ENCODE measurements around the gene LYRM2. TPM values are rescaled to one million over a fixed set of nuclear protein-coding genes. Genes with fewer than 3 reads are reported as not detected.

Gene LYRM2
- total RNA-seq, 2 donors from 2014 or later: 8.0 to 13.8 TPM

GRCh38 chr6:89681983-89682564 is 43.5 kb upstream of the LYRM2 start:
- WGBS, 2 donors: 89 to 100% methylated on average over 9 to 10 of the region's 10 CpGs
- TF ChIP-seq POLR2A (IDR thresholded peaks at IDR 0.05): no peak
- no peak for TF ChIP-seq CTCF (IDR thresholded peaks at IDR 0.05)
- H3K27ac ChIP-seq: no peak overlapping the region
- H3K27me3 ChIP-seq: no peaks in the 10 kb centered on the region
- no peaks in the 10 kb centered on the region for H3K4me1 ChIP-seq
- intact Hi-C loops (cut with DNase I): no loop called here
- no peak overlapping the region for H3K4me3 ChIP-seq
- no peaks in the 10 kb centered on the region for H3K9me3 ChIP-seq
- no peak for DNase-seq
- no peak for ATAC-seq
- peaks cover 25 to 58% of the 10 kb centered on the region in 2 donors for H3K36me3 ChIP-seq (replicated peaks in 1 of 2; ENCODE audit: insufficient read depth in 1 of 2, low read depth in 2 of 2)

- Histone ChIP-seq H3K4me3 (no peak overlapping the region), H3K4me1 (no peaks in the 10 kb centered on the region), H3K27me3 (no peaks in the 10 kb centered on the region), H3K9me3 (no peaks in the 10 kb centered on the region), H3K36me3 (replicated peaks in 1 of 2; ENCODE audit: insufficient read depth in 1 of 2, low read depth in 2 of 2) (peaks cover 24 to 57% of the 10 kb centered on the region in 2 donors), H3K27ac (no peak overlapping the region)
- DNase-seq (no peak), ATAC-seq (no peak)
- intact Hi-C loops (cut with DNase I): no loop called here
- no peak for TF ChIP-seq CTCF (IDR thresholded peaks at IDR 0.05)
- no peak for TF ChIP-seq POLR2A (IDR thresholded peaks at IDR 0.05)
- WGBS, 2 donors: 86 to 88% methylated on average over 7 of the region's 7 CpGs
These were observed 42.0 kb upstream of the LYRM2 start for GRCh38 chr6:89680551-89680950.

GRCh38 chr6:89680150-89680549 is 41.6 kb upstream of the LYRM2 start:
- H3K36me3 ChIP-seq (replicated peaks in 1 of 2; ENCODE audit: insufficient read depth in 1 of 2, low read depth in 2 of 2): peaks cover 24 to 58% of the 10 kb centered on the region in 2 donors
- intact Hi-C loops (cut with DNase I): no loop called here
- H3K9me3 ChIP-seq: no peaks in the 10 kb centered on the region
- ATAC-seq (no peak), DNase-seq (no peak)
- H3K4me1 ChIP-seq: no peaks in the 10 kb centered on the region
- H3K4me3 ChIP-seq: no peak overlapping the region
- TF ChIP-seq CTCF (IDR thresholded peaks at IDR 0.05) (no peak), POLR2A (IDR thresholded peaks at IDR 0.05) (no peak)
- no peaks in the 10 kb centered on the region for H3K27me3 ChIP-seq
- WGBS, 2 donors: 78 to 88% methylated on average over 2 of the region's 2 CpGs
- no peak overlapping the region for H3K27ac ChIP-seq

- H3K4me3 ChIP-seq: no peak overlapping the region
- TF ChIP-seq CTCF (IDR thresholded peaks at IDR 0.05) (no peak), POLR2A (IDR thresholded peaks at IDR 0.05) (no peak)
- no peaks in the 10 kb centered on the region for H3K4me1 ChIP-seq
- 69 to 79% methylated on average over 6 of the region's 6 CpGs for WGBS, 2 donors
- no peaks in the 10 kb centered on the region for H3K27me3 ChIP-seq
- no peak overlapping the region for H3K27ac ChIP-seq
- intact Hi-C loops (cut with DNase I): no loop called here
- H3K36me3 ChIP-seq (replicated peaks in 1 of 2; ENCODE audit: insufficient read depth in 1 of 2, low read depth in 2 of 2): peaks cover 24 to 54% of the 10 kb centered on the region in 2 donors
- DNase-seq (no peak), ATAC-seq (no peak)
- no peaks in the 10 kb centered on the region for H3K9me3 ChIP-seq
These were observed 40.9 kb upstream of the LYRM2 start for GRCh38 chr6:89679215-89680120.

Measured in body of pancreas (tissue), 4 donors.